Panc1 (cell line): ENCODE data around the gene STAP1.

Experiments
- POLR2AphosphoS5 ChIP-seq: IDR thresholded peaks from 2 replicates; pipeline ENCODE4 v1.6.1; 2012; ENCODE audit warnings: mild to moderate bottlenecking, low read depth, low read length, moderate library complexity
- SIN3A ChIP-seq: IDR thresholded peaks from 2 replicates; pipeline ENCODE4 v1.6.1; 2012; ENCODE audit warnings: low read depth, mild to moderate bottlenecking, low read length, moderate library complexity, borderline replicate concordance; ENCODE audit not compliant: insufficient read depth
- TF ChIP-seq, protein P1 (sequence below): fragments of 450-650 bp; IDR thresholded peaks from 2 replicates; pipeline ENCODE4 v1.5.1; 2017; ENCODE audit warnings: mild to moderate bottlenecking

DNA sequence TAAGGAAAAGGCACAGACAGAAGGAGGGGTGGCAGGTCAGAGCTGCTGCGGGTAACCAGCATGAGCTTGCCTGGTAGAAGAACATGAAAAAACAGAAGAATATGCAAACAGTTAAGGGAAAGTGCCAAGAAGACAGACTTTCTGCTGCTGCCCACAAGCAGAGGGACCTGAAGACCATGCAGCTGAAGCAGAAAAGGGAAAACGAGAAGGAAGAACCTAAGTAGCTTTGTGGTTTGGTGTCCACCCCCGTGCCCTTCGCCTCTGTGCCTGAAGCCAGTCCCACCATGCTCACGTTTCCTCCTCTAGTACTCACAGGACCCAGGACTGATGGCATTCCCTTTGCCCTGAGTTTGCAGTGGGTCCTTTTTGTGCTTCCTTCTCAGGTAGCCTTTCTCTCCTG, 79.6 kb downstream of the STAP1 start:
- TF ChIP-seq, protein P1, sequence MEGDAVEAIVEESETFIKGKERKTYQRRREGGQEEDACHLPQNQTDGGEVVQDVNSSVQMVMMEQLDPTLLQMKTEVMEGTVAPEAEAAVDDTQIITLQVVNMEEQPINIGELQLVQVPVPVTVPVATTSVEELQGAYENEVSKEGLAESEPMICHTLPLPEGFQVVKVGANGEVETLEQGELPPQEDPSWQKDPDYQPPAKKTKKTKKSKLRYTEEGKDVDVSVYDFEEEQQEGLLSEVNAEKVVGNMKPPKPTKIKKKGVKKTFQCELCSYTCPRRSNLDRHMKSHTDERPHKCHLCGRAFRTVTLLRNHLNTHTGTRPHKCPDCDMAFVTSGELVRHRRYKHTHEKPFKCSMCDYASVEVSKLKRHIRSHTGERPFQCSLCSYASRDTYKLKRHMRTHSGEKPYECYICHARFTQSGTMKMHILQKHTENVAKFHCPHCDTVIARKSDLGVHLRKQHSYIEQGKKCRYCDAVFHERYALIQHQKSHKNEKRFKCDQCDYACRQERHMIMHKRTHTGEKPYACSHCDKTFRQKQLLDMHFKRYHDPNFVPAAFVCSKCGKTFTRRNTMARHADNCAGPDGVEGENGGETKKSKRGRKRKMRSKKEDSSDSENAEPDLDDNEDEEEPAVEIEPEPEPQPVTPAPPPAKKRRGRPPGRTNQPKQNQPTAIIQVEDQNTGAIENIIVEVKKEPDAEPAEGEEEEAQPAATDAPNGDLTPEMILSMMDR, result no peak
- TF ChIP-seq POLR2AphosphoS5 (no peak), SIN3A (no peak)
